ENCODE measurements around the gene DLGAP4. TPM values are rescaled to one million over a fixed set of nuclear protein-coding genes. Genes with fewer than 3 reads are reported as not detected.
"Not testable (repeated sequence)": the region's sequence is repeated elsewhere in the genome, so short reads cannot be mapped to it uniquely, and the experiment has no call there.

The DLGAP4 gene
- total RNA-seq, 5 donors from 2014 or later (not counting 1 experiment from before 2014, with no cell fraction given) = 36.4 to 54.4 (median 43.9) TPM

DNA sequence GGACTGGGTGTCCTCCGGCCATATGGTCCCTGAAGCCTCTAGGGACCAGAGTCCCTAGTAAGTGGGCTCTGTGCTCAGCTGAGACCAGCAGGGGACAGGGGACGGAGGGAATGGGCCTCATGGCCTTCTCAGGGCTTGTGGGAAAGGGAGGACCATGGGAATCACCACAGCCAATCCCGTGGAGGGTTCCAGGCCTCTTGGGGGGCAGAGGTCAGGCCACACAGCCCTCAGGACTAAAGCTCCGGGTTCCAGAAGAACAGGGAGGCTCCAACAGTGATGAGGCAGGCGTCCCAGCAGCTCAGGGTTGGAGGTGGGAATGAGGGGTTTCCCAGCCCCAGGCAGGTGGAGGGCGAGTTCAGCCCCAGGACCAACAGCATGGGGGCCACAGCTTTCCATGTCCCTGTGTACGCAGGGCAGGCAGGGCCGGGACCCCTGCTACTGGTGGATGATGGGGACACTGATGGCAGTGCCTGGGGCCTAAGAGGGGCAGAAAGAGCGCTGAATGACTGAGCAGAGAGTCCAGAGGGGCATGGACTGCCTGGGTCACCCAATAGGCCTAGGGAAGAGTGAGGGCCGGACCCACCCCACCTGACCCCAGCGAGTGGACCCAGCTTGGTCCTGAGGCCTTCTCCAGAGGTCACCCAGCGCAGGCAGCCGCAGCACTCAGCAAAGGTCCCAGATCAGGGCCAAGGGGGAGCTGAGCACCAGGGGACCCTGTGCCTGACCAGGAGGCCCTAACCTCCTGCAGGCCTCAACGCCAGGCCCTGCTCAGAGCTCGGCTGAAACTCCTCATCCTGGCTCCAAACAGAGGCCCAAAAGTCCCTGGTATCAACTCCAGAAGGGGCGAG lies 244.0 kb downstream of the DLGAP4 start:
- Mint-ChIP-seq H3K4me3 (no peak overlapping the region), H3K27ac (no peak overlapping the region), H3K36me3 (no peaks in the 10 kb centered on the region), H3K27me3 (no peaks in the 10 kb centered on the region), H3K4me1 (peaks cover 0 to 1% (median 0%) of the 10 kb centered on the region in 3 donors), H3K9me3 (no peaks in the 10 kb centered on the region)
- no peaks in the 10 kb centered on the region for H3K9me3 ChIP-seq
- CTCF ChIA-PET = no interaction called here
- WGBS (ENCODE audit: insufficient coverage) = 84% methylated on average over 13 of the region's 16 CpGs
- H3K27me3 ChIP-seq (replicated peaks in 1 of 2; ENCODE audit: control insufficient read depth in 2 of 2, extremely low read depth in 1 of 2, insufficient read depth in 2 of 2, low read length in 1 of 2) = peaks cover 0 to 2% of the 10 kb centered on the region in 2 experiments
- no peaks in the 10 kb centered on the region for H3K4me1 ChIP-seq (ENCODE audit: control insufficient read depth in 1 of 2, extremely low read depth in 1 of 2, insufficient read depth in 2 of 2, low read length in 2 of 2)
- no peak for ATAC-seq (replicated peaks in 1 of 4)
- no peak overlapping the region for H3K4me3 ChIP-seq (ENCODE audit: control insufficient read depth in 1 of 2, extremely low read depth in 1 of 2, low read length in 1 of 2)
- no peak for DNase-seq
- H3K36me3 ChIP-seq (ENCODE audit: control insufficient read depth in 2 of 2, extremely low read depth in 1 of 2, insufficient read depth in 1 of 2, low read length in 1 of 2) = no peaks in the 10 kb centered on the region
- POLR2A ChIA-PET = interaction anchor here in 1 of 2 donors (0.5 kb wide), 1 partner anchor 161 kb away, joined by 3 read pairs; no protein-coding TSS in a partner anchor
- no peak overlapping the region for H3K27ac ChIP-seq (ENCODE audit: low read length)

DNA sequence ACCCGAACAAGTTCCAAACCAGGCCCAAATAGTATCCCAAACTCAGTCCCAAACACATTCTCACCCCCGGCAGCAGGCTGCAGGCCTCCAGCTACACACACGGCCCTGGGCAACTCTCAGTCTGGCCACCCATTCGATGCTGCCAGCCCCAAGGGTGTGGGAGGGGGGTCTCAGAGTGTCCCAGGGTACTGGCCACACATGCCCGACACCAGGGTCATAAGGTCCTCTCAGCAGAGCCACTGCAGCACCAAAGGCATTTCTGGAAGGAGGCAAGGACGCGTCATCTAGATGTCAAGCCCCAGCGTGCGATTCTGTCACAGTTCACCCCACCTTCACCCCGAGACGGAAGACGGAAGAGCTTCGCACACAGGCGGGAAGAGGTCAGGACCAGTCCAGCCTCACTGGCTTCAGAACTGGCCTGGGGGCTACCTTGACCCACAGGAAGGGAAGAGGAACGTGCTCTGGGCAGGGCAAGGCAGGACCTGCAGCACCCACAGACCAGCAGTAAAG lies 244.7 kb downstream of the DLGAP4 start:
- no peaks in the 10 kb centered on the region for H3K36me3 ChIP-seq (ENCODE audit: control insufficient read depth in 2 of 2, extremely low read depth in 1 of 2, insufficient read depth in 1 of 2, low read length in 1 of 2)
- Mint-ChIP-seq H3K4me1 (peaks cover 0 to 5% (median 0%) of the 10 kb centered on the region in 3 donors), H3K4me3 (no peak overlapping the region), H3K9me3 (no peaks in the 10 kb centered on the region), H3K27ac (no peak overlapping the region), H3K36me3 (no peaks in the 10 kb centered on the region), H3K27me3 (no peaks in the 10 kb centered on the region)
- peaks cover 0 to 2% of the 10 kb centered on the region in 2 experiments for H3K27me3 ChIP-seq (replicated peaks in 1 of 2; ENCODE audit: control insufficient read depth in 2 of 2, extremely low read depth in 1 of 2, insufficient read depth in 2 of 2, low read length in 1 of 2)
- ChIA-PET CTCF (interaction anchor here in 1 of 2 donors (0.6 kb wide), 1 partner anchor 17 kb away, joined by 3 read pairs; no protein-coding TSS in a partner anchor), POLR2A (no interaction called here)
- no peaks in the 10 kb centered on the region for H3K4me1 ChIP-seq (ENCODE audit: control insufficient read depth in 1 of 2, extremely low read depth in 1 of 2, insufficient read depth in 2 of 2, low read length in 2 of 2)
- WGBS (ENCODE audit: insufficient coverage) = 80% methylated on average over 7 of the region's 15 CpGs
- no peak for DNase-seq
- H3K27ac ChIP-seq (ENCODE audit: low read length) = no peak overlapping the region
- H3K4me3 ChIP-seq (ENCODE audit: control insufficient read depth in 1 of 2, extremely low read depth in 1 of 2, low read length in 1 of 2) = no peak overlapping the region
- no peaks in the 10 kb centered on the region for H3K9me3 ChIP-seq
- no peak for ATAC-seq (replicated peaks in 1 of 4)

DNA sequence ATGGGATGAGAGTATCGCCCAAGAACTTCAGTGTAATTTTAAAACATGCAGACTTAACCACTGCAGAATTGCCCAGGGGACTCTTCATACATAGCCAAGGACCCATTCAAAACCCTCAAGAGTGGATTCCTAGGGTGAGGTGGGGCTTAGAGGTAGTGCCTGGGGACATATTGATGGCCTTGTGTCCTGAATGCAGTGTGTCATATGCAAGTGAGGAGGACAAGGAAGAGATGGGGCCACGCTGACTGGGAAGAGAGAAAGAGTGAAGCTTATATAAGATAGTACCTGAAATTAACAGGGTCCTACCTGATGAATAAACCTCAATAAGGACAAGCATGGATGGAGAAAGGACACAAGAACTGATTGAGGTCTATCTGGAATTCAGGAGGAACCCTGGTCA lies 249.1 kb downstream of the DLGAP4 start:
- no peaks in the 10 kb centered on the region for H3K9me3 Mint-ChIP-seq
- H3K4me1 Mint-ChIP-seq = peaks cover 8 to 13% (median 8%) of the 10 kb centered on the region in 3 donors
- 83% methylated on average over 1 of the region's 2 CpGs for WGBS (ENCODE audit: insufficient coverage)
- peaks cover 0 to 2% of the 10 kb centered on the region in 2 experiments for H3K27me3 ChIP-seq (replicated peaks in 1 of 2; ENCODE audit: control insufficient read depth in 2 of 2, extremely low read depth in 1 of 2, insufficient read depth in 2 of 2, low read length in 1 of 2)
- H3K27ac Mint-ChIP-seq = no peak overlapping the region
- H3K36me3 ChIP-seq (ENCODE audit: control insufficient read depth in 2 of 2, extremely low read depth in 1 of 2, insufficient read depth in 1 of 2, low read length in 1 of 2) = no peaks in the 10 kb centered on the region
- no peaks in the 10 kb centered on the region for H3K27me3 Mint-ChIP-seq
- peaks cover 2 to 10% of the 10 kb centered on the region in 2 experiments for H3K4me1 ChIP-seq (ENCODE audit: control insufficient read depth in 1 of 2, extremely low read depth in 1 of 2, insufficient read depth in 2 of 2, low read length in 2 of 2)
- H3K4me3 ChIP-seq (ENCODE audit: control insufficient read depth in 1 of 2, extremely low read depth in 1 of 2, low read length in 1 of 2) = no peak overlapping the region
- POLR2A ChIA-PET = no interaction called here
- H3K9me3 ChIP-seq = no peaks in the 10 kb centered on the region
- DNase-seq = no peak
- CTCF ChIA-PET = no interaction called here
- H3K27ac ChIP-seq (ENCODE audit: low read length) = no peak overlapping the region
- no peaks in the 10 kb centered on the region for H3K36me3 Mint-ChIP-seq
- H3K4me3 Mint-ChIP-seq = no peak overlapping the region
- no peak for ATAC-seq (replicated peaks in 1 of 4)

DNA sequence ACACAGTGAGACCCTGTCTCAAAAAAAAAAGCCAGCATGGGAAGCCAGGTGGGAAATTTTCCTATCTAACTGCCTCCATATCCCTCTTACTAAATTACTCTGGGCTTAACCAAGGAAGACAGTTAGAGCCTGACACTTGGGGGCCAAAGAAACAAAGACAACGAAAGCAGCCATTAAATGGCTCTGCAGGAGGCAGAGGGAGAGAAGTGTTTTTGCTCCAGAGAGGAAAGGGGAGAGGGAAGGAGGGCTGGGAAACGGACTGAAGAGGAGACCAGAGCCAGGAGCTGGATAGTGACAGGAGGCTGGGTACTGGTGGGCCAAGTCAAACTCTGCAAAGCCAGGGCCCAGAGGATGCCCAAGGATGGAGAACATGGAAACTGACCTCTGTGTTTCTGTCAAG lies 256.6 kb downstream of the DLGAP4 start:
- no peaks in the 10 kb centered on the region for H3K36me3 ChIP-seq (ENCODE audit: control insufficient read depth in 2 of 2, extremely low read depth in 1 of 2, insufficient read depth in 1 of 2, low read length in 1 of 2)
- 63% methylated on average over 2 of the region's 2 CpGs for WGBS (ENCODE audit: insufficient coverage)
- H3K27ac Mint-ChIP-seq = no peak overlapping the region
- H3K4me1 Mint-ChIP-seq = peaks cover 0 to 14% (median 7%) of the 10 kb centered on the region in 3 donors
- peaks cover 2% of the 10 kb centered on the region for H3K36me3 Mint-ChIP-seq
- peaks cover 0 to 2% (median 0%) of the 10 kb centered on the region in 3 donors for H3K9me3 Mint-ChIP-seq
- no peak overlapping the region for H3K27ac ChIP-seq (ENCODE audit: low read length)
- DNase-seq (no peak), ATAC-seq (replicated peaks in 1 of 4) (no peak)
- H3K4me3 ChIP-seq (ENCODE audit: control insufficient read depth in 1 of 2, extremely low read depth in 1 of 2, low read length in 1 of 2) = no peak overlapping the region
- ChIA-PET CTCF (no interaction called here), POLR2A (no interaction called here)
- H3K4me3 Mint-ChIP-seq = no peak overlapping the region
- H3K27me3 ChIP-seq (replicated peaks in 1 of 2; ENCODE audit: control insufficient read depth in 2 of 2, extremely low read depth in 1 of 2, insufficient read depth in 2 of 2, low read length in 1 of 2) = no peaks in the 10 kb centered on the region
- peaks cover 0 to 8% of the 10 kb centered on the region in 2 experiments for H3K4me1 ChIP-seq (ENCODE audit: control insufficient read depth in 1 of 2, extremely low read depth in 1 of 2, insufficient read depth in 2 of 2, low read length in 2 of 2)
- H3K27me3 Mint-ChIP-seq = no peaks in the 10 kb centered on the region
- H3K9me3 ChIP-seq = no peaks in the 10 kb centered on the region

DNA sequence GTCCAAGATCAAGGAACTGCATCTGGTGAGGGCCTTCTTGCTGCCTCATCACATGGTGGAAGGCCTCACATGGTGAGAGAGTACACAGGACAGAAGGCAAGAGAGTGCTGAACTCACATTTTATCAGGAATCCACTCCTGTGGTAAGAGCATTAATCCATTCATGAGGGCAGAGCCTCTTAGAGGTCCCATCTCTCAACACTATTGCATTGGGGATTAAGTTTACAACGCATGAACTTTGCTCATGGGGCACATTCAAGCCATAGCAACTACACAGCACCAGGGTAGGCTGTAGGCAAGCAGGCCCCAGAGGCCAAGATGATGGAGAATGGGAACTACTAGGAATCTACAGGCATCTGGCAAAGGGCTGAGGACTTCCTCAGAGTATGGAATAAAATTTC lies 257.2 kb downstream of the DLGAP4 start:
- Histone ChIP-seq H3K9me3 (no peaks in the 10 kb centered on the region), H3K4me3 (ENCODE audit: control insufficient read depth in 1 of 2, extremely low read depth in 1 of 2, low read length in 1 of 2) (no peak overlapping the region), H3K27me3 (replicated peaks in 1 of 2; ENCODE audit: control insufficient read depth in 2 of 2, extremely low read depth in 1 of 2, insufficient read depth in 2 of 2, low read length in 1 of 2) (no peaks in the 10 kb centered on the region), H3K36me3 (ENCODE audit: control insufficient read depth in 2 of 2, extremely low read depth in 1 of 2, insufficient read depth in 1 of 2, low read length in 1 of 2) (no peaks in the 10 kb centered on the region), H3K4me1 (ENCODE audit: control insufficient read depth in 1 of 2, extremely low read depth in 1 of 2, insufficient read depth in 2 of 2, low read length in 2 of 2) (peaks cover 0 to 8% of the 10 kb centered on the region in 2 experiments), H3K27ac (ENCODE audit: low read length) (no peak overlapping the region)
- peaks cover 0 to 2% (median 0%) of the 10 kb centered on the region in 3 donors for H3K9me3 Mint-ChIP-seq
- H3K4me3 Mint-ChIP-seq = no peak overlapping the region
- POLR2A ChIA-PET = no interaction called here
- H3K36me3 Mint-ChIP-seq = peaks cover 2% of the 10 kb centered on the region
- H3K4me1 Mint-ChIP-seq = peaks cover 0 to 14% (median 7%) of the 10 kb centered on the region in 3 donors
- DNase-seq (no peak), ATAC-seq (replicated peaks in 1 of 4) (no peak)
- no peak overlapping the region for H3K27ac Mint-ChIP-seq
- WGBS (ENCODE audit: insufficient coverage) = no CpG with 5 or more reads among the region's 1 CpG
- CTCF ChIA-PET = no interaction called here
- no peaks in the 10 kb centered on the region for H3K27me3 Mint-ChIP-seq

DNA sequence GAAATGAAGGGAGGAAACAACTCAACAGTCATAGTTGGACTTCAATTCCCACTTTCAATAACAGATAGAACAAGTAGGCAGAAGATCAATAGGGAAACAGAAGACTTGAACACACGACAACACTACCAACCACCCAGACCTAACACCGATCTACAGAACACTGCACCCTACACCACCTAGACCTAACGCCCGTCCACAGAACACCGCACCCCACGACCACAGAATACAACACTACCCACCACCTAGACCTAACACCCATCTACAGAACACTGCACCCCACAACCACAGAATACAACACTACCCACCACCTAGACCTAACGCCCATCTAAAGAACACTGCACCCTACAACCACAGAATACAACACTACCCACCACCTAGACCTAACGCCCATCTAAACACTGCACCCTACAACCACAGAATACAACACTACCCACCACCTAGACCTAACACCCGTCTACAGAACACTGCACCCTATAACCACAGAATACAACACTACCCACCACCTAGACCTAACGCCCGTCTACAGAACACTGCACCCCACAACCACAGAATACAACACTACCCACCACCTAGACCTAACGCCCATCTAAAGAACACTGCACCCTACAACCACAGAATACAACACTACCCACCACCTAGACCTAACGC lies 258.1 kb downstream of the DLGAP4 start:
- H3K4me3 Mint-ChIP-seq; H3K36me3 Mint-ChIP-seq; CTCF ChIA-PET; H3K9me3 Mint-ChIP-seq; H3K27me3 ChIP-seq (replicated peaks in 1 of 2; ENCODE audit: control insufficient read depth in 2 of 2, extremely low read depth in 1 of 2, insufficient read depth in 2 of 2, low read length in 1 of 2); H3K9me3 ChIP-seq; H3K36me3 ChIP-seq (ENCODE audit: control insufficient read depth in 2 of 2, extremely low read depth in 1 of 2, insufficient read depth in 1 of 2, low read length in 1 of 2); H3K4me3 ChIP-seq (ENCODE audit: control insufficient read depth in 1 of 2, extremely low read depth in 1 of 2, low read length in 1 of 2); ATAC-seq (replicated peaks in 1 of 4); H3K27me3 Mint-ChIP-seq; H3K27ac Mint-ChIP-seq; POLR2A ChIA-PET; H3K4me1 ChIP-seq (ENCODE audit: control insufficient read depth in 1 of 2, extremely low read depth in 1 of 2, insufficient read depth in 2 of 2, low read length in 2 of 2): not testable (repeated sequence)
- H3K4me1 Mint-ChIP-seq = peaks cover 0 to 14% (median 7%) of the 10 kb centered on the region in 3 donors
- 56% methylated on average over 5 of the region's 13 CpGs for WGBS (ENCODE audit: insufficient coverage)
- peak overlapping the region; percentile 20 for H3K27ac ChIP-seq (ENCODE audit: low read length)
- DNase-seq = peak in 6 of 35 experiments; percentile 3 to 49 (median 16)
